Renal cortex interstitium (tissue), 11 donors: Measurements from ENCODE around the gene HSPB1. TPM values are rescaled to one million over a fixed set of nuclear protein-coding genes. Genes with fewer than 3 reads are reported as not detected.
A peak's percentile ranks its signal among the peaks of the same experiment; 100 is the strongest.
"Not testable (repeated sequence)": the region's sequence is repeated elsewhere in the genome, so short reads cannot be mapped to it uniquely, and the experiment has no call there.

Experiments
- DNase-seq, 11 donors: peaks; one replicate each; pipeline ENCODE4 v3.0.0-alpha.2; 2013; ENCODE audit warnings: low read depth in 9 of 11, low spot score in 4 of 11; ENCODE audit errors: extremely low read depth in 1 of 11
- polyA plus RNA-seq, 3 donors: library from polyadenylated mRNA; unstranded; fragments of 120-200 nt; gene quantifications; one replicate each; pipeline ENCODE4 v1.2.1, GENCODE V29; 2013; ENCODE audit not compliant: insufficient read length in 3 of 3

The HSPB1 gene
- polyA plus RNA-seq, 3 donors = 119 to 226 (median 218) TPM

GRCh38 chr7:76293407-76293901 lies 9.0 kb upstream of the HSPB1 start:
- DNase-seq = no peak

GRCh38 chr7:76294344-76295024 lies 8.0 kb upstream of the HSPB1 start:
- DNase-seq = peak in 7 of 11 donors; percentile 57 to 85 (median 81)

GRCh38 chr7:76296743-76297740 lies 5.4 kb upstream of the HSPB1 start:
- DNase-seq = no peak

- DNase-seq = no peak
Observed at GRCh38 chr7:76300166-76300731, 2.2 kb upstream of the HSPB1 start.

GRCh38 chr7:76301000-76301399 lies 1.5 kb upstream of the HSPB1 start:
- no peak for DNase-seq

- DNase-seq = peak; percentile 79 to 91 (median 86)
Observed at GRCh38 chr7:76303202-76304147, 1.0 kb downstream of the HSPB1 start.

- no peak for DNase-seq
Observed at GRCh38 chr7:76304888-76305375, 2.5 kb downstream of the HSPB1 start.

- DNase-seq = not testable (repeated sequence)
Observed at GRCh38 chr7:76308874-76309273, 6.4 kb downstream of the HSPB1 start.

GRCh38 chr7:76309341-76310101 lies 7.0 kb downstream of the HSPB1 start:
- not testable (repeated sequence) for DNase-seq

GRCh38 chr7:76310102-76310957 lies 7.9 kb downstream of the HSPB1 start:
- DNase-seq = no peak

- not testable (repeated sequence) for DNase-seq
Observed at GRCh38 chr7:76311838-76312237, 9.4 kb downstream of the HSPB1 start.

- DNase-seq = peak in 9 of 11 donors; percentile 75 to 91 (median 87)
Observed at GRCh38 chr7:76314042-76314721, 11.7 kb downstream of the HSPB1 start.

GRCh38 chr7:76314740-76315139 lies 12.3 kb downstream of the HSPB1 start:
- DNase-seq = not testable (repeated sequence)

- DNase-seq = no peak
Observed at GRCh38 chr7:76315364-76315763, 12.9 kb downstream of the HSPB1 start.

- no peak for DNase-seq
Observed at GRCh38 chr7:76316984-76317781, 14.7 kb downstream of the HSPB1 start.
